NCI-H510A treated with DMSO at 0.1 percent for 48 hours (cell line): ENCODE results near the gene ENOX2.

Experiments
- DNase-seq: peaks from one replicate; lab custom pipeline; 2025; lab: John Stamatoyannopoulos, UW

ENOX2 gene

GRCh38 chrX:130696542-130696941 lies 206.5 kb downstream of the ENOX2 start:
- no peak for DNase-seq

- no peak for DNase-seq
These were observed 207.1 kb downstream of the ENOX2 start for GRCh38 chrX:130695931-130696330.

- DNase-seq: no peak
These were observed 208.0 kb downstream of the ENOX2 start for GRCh38 chrX:130694983-130695382.

- peak; percentile 32 for DNase-seq
These were observed 211.4 kb downstream of the ENOX2 start for GRCh38 chrX:130691576-130691975.

- no peak for DNase-seq
These were observed 214.6 kb downstream of the ENOX2 start for GRCh38 chrX:130688360-130688759.

- no peak for DNase-seq
These were observed 220.0 kb downstream of the ENOX2 start for GRCh38 chrX:130682990-130683389.

GRCh38 chrX:130680164-130681035 lies 222.6 kb downstream of the ENOX2 start:
- DNase-seq: no peak

- DNase-seq: peak; percentile 18
These were observed 226.1 kb downstream of the ENOX2 start for GRCh38 chrX:130676861-130677260.

- DNase-seq: no peak
These were observed 230.8 kb downstream of the ENOX2 start for GRCh38 chrX:130672214-130672613.

- DNase-seq: no peak
These were observed 233.8 kb downstream of the ENOX2 start for GRCh38 chrX:130669233-130669632.

GRCh38 chrX:130665263-130665662 lies 237.7 kb downstream of the ENOX2 start:
- no peak for DNase-seq

- no peak for DNase-seq
These were observed 244.7 kb downstream of the ENOX2 start for GRCh38 chrX:130658310-130658709.

GRCh38 chrX:130654409-130654950 lies 248.5 kb downstream of the ENOX2 start:
- no peak for DNase-seq

- DNase-seq: no peak
These were observed 250.0 kb downstream of the ENOX2 start for GRCh38 chrX:130652824-130653578.

- DNase-seq: no peak
These were observed 253.3 kb downstream of the ENOX2 start for GRCh38 chrX:130649738-130650137.

- DNase-seq: no peak
These were observed 255.5 kb downstream of the ENOX2 start for GRCh38 chrX:130647468-130647867.

- no peak for DNase-seq
These were observed 256.9 kb downstream of the ENOX2 start for GRCh38 chrX:130645955-130646583.

GRCh38 chrX:130637591-130637990 lies 265.4 kb downstream of the ENOX2 start:
- no peak for DNase-seq

GRCh38 chrX:130636277-130636676 lies 266.7 kb downstream of the ENOX2 start:
- peak; percentile 2 for DNase-seq

GRCh38 chrX:130631011-130631410 lies 272.0 kb downstream of the ENOX2 start:
- peak; percentile 12 for DNase-seq

- no peak for DNase-seq
These were observed 274.5 kb downstream of the ENOX2 start for GRCh38 chrX:130628516-130628915.

GRCh38 chrX:130626521-130626920 lies 276.5 kb downstream of the ENOX2 start:
- no peak for DNase-seq
